ENCODE results near the gene DHRS3.

Gene DHRS3

DNA sequence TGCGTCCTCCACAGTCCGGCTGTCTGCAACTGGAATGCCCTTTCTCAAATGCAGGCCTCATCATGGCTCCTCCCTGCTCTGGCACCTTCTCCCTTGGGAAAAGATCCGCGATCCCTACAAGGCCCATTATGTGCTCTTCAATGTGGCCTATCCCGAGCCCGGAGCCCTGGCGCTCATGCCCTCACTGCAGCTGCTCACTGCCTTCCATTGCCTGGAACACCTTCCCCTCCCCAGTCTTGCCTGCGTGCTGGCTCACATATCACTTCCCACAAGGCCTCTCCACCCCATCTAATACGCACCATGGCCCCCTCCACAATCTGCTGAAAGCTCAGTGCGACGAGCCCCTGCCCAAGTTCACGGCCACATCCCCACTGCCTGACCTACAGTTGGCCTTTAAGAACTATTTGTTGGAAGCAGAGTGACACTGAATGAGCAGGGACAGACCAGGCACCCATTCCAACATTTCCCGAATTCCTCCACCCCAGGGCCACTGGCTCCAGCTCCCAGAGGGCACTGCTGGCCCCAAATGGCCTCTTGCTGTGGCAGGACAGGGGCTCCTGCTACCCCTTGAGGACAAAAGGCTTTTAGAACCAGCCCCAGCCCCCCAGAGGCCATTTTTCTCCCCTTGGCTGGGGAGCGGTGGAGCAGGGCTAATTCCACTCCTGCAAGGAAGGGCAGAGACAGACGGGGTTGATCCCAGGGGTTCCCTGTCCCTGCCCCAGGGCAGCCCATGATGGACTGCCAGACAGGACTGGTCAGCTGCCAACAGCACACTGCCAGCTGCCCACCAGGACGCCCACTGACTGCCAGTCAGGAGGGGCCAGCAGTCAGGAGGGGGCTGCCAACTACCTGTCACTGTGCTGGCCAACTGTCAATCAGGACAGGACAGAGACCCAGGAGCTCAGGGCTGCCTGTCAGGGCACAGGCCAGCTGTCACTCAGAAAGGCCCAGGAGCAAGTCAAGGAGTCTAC, 64.8 kb downstream of the DHRS3 start:
- no peak for DNase-seq (ENCODE audit: low read depth)

GRCh38 chr1:12552111-12552888, 65.7 kb downstream of the DHRS3 start:
- DNase-seq (ENCODE audit: low read depth), result no peak

GRCh38 chr1:12551584-12551983, 66.4 kb downstream of the DHRS3 start:
- DNase-seq (ENCODE audit: low read depth), result no peak

DNA sequence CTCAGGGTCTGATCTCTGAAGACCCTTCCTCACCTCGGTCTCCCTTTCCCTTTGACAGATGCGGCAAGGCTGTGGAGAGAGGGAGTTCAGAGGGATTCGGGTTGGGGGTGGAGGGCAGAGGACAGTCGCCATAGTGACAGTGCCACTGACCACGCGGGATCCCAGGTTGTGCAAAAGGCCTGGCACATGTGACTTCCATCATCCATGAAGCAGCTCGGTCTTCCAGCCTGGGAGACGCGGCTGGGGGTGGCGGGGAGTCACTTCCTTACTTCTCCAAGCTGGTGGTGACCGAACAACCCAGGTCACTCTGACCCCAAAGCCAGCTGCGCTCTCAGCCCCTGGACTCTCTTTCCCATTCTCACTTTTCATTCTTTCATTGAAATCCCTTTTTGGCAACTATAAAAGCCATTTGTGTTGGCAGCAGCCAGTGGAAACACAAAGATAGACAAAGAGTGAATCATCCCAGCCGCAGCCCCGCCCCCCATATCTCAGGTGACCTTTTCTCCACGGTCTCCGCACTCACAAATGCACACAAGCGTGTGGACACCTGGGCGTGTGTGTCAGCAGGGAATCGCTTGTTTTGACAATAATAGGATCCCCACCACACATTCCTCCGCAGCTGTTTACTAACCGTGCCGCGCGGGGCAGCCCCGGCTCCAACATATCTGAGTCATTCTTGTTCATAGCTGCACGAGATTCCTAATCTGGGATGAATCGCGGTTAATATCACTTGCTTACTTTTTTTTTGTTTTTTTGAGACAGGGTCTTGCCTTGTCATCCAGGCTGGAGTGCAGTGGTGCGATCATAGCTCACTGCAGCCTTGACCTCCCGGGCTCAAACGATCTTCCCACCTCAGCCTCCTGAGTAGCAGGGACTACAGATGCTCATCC, 68.3 kb downstream of the DHRS3 start:
- DNase-seq (ENCODE audit: low read depth), result no peak

DNA sequence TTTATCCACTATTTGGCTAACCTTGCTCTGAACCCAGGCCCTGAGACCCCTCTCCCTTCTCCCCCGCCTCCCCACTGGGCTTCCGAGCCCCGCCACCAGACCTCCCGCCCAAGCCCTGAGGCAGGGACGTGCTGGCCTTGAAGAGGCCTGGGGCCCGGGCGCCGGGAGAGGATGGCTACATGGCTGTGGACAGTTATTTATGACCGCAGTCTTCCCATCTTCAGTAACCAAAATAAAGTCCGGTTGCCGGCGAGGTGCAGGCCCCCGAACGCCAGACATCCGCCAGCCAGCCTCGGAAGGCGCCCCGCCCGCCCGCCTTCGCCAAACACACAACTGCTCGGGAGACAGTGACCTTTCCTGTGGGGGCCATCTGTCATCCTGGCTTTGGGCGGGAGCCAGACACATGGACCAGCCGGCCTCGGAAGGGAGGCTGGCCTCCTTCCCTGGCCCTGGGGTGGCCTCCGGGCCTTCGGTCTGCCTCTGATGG, 69.0 kb downstream of the DHRS3 start:
- DNase-seq (ENCODE audit: low read depth), result no peak

DNA sequence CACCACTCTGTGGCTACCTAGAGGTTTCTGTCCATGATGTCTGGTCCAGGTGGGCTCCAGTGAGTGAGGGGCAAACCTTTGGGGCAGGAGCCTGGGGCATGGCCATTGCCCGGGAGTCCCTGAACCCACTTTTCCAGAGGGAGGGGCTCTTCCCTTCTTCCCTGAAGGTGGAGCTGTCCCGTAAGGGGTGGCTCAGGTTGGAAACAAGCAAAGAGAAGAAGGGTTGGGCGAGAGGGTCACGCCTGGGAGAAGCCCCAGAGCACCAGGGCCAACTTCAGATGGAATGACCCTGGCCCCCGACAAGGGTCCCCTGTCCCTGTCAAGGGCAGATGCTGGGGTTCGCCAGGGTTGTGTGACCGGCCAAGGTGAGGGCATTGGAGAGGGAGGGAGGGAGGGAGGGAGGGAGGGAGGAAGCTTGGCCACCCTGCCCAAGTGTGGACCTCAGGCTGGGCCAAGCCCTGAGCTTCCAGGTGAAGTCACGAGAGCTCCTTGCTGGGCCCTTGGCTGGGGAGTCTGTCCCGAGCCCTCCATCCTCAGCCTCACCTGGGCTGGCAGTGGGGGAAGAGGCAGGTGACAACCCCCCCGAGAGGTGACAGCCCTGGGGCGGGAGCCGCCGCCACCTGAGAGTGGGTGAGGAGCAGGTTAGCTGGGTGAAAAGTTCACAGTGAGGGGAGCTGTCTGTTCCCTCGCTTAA, 69.6 kb downstream of the DHRS3 start:
- no peak for DNase-seq (ENCODE audit: low read depth)

- no peak for DNase-seq (ENCODE audit: low read depth)
Measured at GRCh38 chr1:12547586-12548225, 70.3 kb downstream of the DHRS3 start.

GRCh38 chr1:12546771-12547585, 71.0 kb downstream of the DHRS3 start:
- no peak for DNase-seq (ENCODE audit: low read depth)

DNA sequence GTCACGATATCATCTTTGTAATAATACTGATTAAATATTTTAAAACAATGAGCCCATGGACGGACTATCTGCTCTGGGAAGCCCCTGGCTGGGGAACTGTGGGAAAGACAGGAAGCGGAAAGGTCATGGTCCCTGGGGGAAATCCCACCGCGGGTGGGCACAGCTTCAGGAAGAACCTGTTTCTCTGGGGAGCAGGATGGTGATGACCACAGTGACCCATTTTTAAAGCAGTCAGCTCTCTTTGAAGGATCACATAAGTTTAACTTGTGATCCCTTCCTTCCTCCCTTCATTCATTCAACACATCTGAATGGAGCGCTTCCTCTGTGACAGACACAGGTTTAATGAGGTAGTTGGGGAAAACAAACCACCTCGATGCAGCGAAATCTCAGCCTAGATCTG, 73.0 kb downstream of the DHRS3 start:
- DNase-seq (ENCODE audit: low read depth), result no peak

DNA sequence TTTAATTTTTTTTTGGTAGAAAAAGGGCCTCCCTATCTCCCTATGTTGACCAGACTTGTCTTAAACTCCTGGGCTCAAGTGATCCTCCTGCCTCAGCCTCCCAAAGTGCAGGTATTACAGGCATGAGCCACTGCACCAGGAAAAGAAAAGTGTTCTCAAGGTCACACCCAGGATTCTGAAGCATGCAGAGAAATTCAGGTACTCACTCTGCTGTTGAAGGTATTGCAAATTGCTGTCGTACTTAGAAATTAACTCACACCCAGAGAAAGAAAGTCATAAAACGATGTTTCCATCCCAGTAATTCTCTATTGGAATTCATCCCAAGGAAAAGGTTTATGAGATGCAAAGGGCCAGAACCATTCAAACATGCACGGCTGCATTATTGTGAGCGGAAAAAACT, 73.7 kb downstream of the DHRS3 start:
- no peak for DNase-seq (ENCODE audit: low read depth)

GRCh38 chr1:12543740-12544154, 74.3 kb downstream of the DHRS3 start:
- no peak for DNase-seq (ENCODE audit: low read depth)

DNA sequence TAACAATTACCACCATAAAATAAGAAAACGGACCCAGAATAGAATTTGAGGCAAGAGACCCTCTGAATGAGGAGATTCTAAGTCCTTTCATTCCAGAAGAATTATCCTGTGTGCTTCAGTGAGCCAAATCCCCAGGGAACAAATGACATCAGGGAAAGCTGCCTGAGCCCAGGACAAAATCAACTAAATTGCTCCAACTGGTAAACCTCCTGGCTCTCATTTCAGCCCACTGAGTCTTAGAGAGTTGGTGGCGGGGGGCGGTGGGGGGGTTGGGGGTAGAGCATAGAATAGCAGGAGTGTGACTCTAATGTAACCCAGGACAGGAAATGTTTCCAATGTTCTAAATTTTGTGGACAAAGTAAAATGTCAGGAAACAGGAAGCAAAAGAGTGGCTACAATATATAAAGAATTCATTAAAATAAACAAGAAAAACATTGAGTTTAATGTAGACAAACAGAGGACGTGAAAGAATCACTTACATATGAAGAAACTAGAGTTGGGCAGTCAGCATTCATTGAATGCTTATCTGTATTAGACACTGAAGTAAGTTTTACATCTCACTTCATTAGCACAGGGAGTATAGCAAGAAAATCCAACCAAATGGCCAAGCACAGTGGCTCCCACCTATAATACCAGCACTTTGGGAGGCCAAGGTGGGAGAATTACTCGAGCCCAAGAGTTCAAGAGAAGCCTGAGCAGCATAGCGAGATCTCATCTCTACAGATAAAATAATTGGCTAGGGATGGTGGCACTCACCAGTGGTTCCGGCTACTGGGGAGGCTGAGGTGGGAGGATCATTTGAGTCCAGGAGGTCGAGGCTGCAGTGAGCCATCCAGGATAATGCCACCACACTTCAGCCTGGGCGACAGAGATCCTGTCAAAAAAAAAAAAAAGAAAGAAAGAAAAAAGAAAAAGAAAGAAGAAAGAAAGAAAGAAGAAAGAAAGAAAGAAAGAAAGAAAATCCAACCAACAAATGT, 75.1 kb downstream of the DHRS3 start:
- no peak for DNase-seq (ENCODE audit: low read depth)

GRCh38 chr1:12542138-12542465, 75.9 kb downstream of the DHRS3 start:
- no peak for DNase-seq (ENCODE audit: low read depth)

DNA sequence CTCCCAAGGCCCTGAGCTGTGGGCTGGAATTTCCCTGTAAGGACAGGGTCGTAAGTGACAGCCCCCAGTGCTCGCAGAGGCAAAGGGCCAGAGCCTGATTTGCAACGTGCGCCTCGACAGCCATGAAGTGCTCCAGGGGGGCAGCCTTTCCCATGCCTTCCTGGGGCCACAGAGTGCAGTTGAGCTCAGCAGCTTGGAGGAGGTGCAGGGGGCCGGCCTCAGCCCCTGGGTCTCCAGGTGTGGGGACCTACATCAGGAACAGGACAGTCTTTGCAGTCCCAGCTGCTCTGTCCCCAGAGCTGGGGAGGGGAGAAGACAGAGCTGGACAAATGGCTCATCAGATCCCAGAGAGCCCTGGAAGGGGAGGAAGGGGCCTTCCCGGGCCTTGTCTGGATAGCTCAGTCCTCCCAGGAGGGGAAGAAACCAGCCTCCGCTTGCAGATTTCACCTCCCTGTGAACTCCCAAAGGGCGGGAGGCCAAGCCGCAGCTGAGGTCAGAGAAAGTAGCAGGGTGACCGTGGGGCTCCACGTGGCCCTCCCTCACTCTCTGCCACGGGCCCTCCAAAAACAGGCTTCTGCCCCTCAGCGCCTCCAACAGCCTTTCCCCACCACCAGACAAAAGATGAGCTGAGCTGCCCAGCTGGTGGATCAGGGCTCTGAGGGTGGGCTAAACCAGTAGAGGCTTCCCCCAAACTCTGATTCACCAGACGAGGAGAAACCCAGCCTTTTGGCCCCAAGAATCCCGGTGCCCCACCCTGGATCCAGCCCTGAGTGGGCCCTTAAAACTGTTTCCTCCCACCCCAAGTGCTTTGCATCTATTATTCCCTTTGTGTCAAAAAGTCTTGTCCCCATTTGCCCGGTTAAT, 76.5 kb downstream of the DHRS3 start:
- no peak for DNase-seq (ENCODE audit: low read depth)

GRCh38 chr1:12540580-12541273, 77.3 kb downstream of the DHRS3 start:
- no peak for DNase-seq (ENCODE audit: low read depth)

- no peak for DNase-seq (ENCODE audit: low read depth)
Measured at GRCh38 chr1:12539705-12540579, 78.1 kb downstream of the DHRS3 start.
